ENCODE data around the gene SERGEF.

Gene SERGEF

DNA sequence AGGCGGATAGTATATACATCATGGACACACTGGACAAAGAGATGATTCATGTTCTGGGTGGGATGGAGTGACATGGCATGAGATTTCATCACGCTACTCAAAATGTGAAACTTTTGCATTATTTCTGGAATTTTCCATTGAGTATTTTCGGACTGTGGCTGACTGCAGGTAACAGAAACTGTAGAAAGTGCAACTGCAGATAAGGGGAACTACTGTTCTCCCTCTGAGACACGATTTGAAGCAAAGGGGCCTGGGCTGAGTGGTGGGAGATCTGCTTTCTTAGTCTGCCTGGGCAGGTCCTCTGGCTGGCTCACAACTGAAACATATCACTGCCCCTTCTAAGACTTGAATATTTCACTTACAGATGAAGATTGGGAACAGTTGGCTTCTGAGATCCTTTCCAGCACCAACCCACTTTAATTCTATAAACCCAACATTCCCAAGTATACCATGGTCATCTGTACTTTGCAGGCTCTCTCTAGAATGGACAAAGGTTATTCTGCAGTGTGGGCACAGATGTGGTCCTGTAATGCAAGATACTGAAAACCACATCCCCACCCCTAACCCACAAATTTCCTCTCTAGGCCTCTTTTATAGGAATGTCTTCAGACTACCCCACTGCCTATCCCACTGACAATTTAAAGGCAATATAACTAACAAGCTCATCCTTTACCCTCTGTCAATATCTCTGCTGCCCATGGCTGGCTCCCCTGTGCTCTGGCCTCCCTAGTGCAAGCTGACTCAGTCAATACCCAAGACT lies 157.1 kb downstream of the SERGEF start:
- DNase-seq, result no peak

DNA sequence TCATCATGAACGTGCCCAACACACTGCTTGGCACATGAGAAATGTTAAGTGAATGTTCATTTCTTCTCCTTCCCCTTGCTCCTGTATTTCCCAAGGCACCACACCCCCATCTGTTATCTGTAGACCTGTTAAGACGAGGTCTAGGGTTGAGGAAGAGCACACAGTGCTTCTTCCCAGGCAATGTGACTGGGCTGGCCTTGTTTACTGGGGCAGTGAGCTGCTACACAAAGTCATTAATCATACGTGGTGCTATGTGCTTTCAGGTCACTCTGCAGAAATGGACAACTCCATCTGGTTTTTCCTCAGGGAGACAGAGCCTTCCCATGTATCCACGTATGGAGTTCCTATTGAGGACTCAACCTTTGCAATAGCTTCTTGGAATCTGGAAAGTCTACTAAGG lies 159.6 kb downstream of the SERGEF start:
- no peak for DNase-seq

DNA sequence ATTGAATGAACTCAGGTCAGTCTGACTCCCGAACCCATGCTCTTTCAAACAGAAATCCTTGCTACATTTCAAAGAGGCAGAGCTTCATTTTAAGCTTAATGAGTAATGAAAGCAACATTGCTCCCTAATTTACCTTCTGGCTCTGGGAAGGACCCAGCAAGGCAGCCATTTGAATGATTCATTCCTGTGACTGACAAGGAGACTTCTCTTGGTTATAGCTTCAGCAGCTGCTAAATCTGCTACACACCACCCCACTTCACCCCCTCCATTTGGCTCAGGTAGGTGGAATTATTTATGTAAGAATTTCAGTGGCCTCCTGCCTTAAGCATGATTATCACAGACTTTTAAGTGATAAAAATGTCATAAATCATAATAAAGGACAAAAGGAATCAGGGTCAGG lies 160.6 kb downstream of the SERGEF start:
- DNase-seq, result no peak

DNA sequence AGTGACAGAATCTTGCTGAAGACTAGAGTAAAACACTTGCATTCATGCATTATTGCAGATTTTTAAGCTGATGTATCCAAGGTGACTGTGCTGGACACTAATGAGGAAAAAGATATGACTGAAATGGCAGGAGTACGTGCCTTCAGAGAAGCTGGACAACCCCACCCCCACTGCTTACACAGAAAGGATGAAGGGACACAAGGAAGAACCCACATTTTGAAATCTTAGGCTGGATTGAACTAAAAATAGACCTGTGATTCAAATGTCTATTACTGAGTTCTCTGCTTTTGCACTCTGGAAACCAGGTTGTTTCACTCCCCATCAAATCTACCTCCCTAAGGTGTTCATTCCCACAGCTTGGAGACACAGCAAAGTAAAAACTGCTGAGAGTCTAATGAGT lies 161.2 kb downstream of the SERGEF start:
- no peak for DNase-seq

DNA sequence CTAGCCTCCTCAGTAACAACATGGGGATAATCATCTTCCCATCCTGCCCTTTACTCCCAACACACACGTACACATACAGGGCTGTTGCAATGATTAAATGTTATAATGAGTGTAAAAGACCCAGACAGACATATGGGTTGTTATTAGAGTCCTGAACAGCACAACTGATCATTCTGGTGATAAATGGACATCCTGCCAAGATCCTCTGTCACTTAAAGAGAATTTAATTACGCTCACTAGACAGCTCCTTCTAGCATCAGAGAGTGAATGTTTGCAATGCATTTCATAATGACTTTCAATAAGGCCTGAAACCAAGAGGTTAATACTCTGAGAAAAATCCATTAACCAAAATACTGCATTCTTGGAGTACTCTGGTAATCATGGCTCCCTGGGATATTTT lies 162.5 kb downstream of the SERGEF start:
- no peak for DNase-seq

DNA sequence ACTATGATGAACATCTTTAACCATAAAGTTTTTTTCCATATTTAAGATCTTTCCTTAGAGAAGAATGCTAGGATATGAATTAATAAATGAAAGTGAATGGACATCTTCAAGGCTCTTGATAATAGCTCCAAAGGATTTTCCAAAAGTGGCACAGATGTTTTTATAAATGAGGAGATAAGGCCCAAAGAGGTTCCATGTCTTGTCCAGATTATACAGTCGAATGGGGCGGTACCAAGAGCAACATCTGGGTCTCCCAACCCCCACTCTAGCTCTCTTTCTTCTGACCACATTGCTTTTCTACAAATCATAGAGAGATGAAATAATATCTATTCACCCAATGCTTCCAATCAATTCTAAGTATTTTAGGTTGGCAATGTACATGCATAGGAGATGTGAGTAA lies 164.1 kb downstream of the SERGEF start:
- no peak for DNase-seq

DNA sequence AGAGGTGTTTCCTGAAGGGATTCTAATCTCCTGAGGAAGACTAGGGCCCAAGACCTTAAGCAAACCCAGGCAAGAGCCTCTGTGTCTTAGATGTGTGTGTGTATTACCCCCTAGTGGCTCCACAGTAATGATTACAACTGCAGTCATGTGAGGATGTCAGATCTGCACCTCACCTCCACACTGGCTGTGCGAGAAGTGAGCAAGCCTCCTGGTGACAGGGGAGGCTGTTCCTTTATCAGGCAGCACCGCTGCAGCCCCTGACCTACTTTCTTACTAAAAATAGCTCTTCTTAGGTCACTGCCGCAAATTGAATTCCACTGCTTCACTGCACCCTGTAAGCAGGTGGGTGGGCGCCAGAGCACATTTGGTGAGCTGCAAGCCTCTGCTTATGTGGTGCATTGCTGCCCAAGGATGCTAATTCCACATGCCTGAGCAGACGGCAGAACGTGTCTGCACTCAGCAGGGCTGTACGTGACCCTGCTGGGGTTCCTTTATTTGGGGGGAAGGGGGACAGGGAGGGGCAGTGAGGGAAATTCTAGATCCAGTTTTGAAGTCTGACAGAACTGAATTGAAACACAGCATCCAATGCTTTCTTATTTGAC lies 165.9 kb downstream of the SERGEF start:
- peak; percentile 11 for DNase-seq

DNA sequence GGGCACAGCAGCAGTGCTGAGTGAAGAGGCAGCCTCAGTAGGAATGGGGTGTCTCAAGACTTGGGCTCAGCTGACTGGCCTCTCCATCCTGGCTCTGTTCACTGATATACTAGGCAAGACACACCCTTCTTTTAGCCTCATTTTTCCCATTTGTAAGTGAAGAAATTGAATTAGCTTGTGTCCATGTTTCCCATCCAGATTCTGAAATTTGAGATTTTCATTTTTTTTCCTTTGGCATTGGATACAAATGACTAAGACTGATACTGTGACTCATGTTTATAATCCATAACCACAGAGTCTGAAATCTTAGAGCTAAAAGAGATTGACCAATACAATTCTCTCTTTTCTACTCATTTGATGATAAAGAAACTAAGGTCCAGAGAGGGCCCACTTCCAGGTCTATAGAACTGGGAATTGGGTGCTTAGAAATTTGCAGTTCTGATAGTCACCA lies 167.4 kb downstream of the SERGEF start:
- DNase-seq, result peak; percentile 69

DNA sequence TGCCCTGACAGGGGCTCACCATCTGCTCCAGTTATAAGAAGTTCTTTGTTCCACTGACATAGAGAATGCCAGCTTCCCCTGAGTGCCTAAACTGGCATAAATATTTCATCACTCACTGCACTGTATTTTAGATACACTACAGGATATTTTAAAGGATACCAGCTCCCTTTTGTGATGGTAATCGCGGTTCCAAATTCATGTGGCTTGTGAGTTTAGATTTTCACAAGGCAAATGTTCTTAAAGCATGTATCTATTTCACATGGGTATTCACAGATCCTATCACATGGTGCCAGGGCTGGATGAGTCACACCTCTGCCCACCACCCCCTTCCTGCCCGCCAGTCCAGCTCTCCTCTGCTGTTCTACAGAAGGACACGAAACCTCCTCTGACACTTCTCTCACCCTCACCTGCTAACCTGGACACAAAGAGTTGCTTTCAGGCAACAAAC lies 172.7 kb downstream of the SERGEF start:
- DNase-seq, result no peak

DNA sequence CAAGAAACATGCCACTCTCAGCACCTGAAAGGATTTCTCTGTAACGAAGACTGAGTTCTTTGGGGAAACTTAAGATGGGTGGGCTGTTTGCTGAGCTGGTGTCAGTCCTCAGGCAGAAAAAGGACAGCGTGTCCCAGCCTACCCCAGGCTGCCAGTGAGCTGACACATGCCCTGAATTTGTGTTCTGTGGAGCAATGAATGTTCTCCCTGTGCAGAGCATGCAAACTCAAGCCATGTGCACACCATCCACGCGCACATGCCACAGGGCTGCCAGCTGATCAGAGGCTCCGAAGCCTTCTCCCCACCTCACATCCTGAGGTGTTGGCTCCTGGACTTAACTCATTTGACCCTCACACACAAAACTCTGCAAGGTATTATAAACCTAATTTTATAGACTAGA lies 173.4 kb downstream of the SERGEF start:
- DNase-seq, result no peak

DNA sequence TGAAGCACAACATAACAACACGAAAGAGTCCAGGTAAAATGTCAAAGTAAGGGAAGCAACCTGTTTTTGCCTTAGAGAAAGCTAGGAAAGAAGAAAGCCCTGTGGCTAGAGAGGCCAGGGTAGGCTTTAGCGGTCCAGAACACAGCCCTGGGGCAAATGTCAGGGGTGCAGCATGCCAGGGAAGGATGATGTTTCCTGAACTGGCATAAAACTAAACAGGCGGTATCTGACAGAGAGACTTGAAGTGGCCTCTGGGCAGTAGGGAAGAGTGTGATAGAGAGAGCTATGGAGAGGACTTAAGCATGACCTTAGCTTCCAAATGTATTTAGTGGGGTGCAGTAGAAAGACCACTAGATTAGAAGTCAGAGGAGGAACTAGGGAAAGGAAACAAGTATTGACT lies 174.7 kb downstream of the SERGEF start:
- DNase-seq, result no peak

DNA sequence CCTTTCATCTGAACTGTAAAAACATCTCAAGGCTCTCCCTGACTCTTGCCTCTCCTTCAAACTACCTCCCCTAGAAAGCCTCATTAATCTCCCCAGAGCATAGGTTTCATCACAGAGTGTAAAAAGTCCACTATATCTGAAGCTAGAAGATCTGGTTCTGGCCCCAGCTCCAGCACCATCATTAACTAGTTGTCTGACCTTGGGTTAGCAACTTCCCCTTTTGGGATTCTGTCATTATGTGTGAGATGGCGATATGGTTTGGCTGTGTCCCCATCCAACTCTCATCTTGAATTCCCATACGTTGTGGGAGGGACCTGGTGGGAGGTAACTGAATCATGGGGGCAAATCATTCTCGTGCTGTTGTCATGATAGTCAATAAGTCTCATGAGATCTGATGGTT lies 181.0 kb downstream of the SERGEF start:
- DNase-seq, result no peak

DNA sequence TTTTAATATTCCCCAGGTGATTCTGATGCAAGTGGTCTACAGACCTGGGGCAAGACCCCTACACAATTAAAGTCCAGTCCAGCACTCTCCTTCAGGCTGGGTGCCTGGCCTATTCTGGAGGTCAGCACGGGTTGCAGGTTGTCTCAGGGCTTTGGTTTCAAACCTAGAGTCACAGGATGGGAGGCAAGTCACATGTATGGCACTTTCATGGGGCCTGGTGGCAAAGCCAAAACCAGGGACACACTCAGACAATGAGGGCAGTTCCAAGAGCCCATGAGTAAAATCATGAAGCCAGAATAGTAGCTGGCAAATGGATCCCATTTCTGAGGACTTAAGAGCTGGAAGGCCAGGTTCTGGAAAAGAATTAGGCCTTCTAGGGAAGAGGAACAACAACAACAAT lies 181.6 kb downstream of the SERGEF start:
- DNase-seq, result no peak

DNA sequence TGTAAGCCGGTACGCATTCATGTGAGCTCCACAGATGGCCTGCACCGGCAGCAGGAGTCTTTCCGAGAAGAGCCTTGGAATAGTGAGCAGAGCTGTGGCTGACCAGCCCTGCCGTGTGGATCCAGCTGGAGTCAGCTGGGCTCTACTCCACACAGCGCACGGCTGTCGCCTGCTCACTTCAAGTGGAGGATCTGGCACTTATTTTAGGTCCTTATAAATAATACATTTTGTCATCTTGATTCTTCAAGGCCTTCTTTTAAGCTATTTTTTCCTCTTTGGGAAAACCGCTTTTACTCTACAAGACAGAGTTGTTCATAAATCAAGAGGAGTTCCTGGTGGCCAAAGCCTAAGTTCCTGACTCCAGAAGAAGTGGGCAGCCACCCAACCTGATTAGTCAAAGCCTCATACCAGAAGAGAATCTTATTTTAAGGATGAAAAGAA lies 184.5 kb downstream of the SERGEF start:
- peak; percentile 71 for DNase-seq

DNA sequence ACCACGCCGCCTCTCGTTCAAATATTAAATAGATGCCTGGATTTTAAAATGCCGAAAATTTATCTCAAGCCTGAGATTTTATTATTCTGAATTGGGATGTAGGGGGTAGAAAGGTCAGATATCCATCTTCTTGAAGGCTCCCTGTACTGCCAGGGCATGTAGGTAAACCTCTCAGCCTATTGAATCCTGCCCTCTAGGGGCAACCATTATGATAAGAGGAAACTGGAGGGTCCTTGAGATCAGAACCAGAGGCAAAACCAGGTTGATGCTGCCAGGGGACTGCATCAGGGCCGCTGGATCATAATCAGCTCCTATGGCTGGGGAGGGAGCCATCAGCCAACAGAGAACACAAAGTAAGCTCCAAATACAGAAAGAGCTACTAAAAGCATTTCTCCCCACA lies 185.8 kb downstream of the SERGEF start:
- no peak for DNase-seq

DNA sequence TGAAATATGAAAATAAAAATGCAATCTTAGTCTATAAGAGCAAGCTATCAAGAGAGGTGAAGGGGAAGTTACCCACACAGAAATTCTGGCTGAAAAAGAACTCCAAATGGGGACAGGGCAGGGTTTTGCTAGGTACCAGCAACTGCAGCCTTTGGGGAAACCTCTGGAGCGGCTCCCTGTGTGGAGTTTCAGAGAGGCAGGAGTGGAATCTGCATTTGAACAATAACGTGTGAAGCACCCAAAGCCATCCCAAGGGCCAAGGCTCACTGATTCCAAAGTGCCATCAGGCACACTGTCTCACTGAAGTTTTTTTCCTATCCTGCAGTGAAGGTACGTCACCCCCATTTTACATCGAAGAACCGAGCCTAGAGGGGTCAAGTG lies 190.5 kb downstream of the SERGEF start:
- DNase-seq, result no peak

DNA sequence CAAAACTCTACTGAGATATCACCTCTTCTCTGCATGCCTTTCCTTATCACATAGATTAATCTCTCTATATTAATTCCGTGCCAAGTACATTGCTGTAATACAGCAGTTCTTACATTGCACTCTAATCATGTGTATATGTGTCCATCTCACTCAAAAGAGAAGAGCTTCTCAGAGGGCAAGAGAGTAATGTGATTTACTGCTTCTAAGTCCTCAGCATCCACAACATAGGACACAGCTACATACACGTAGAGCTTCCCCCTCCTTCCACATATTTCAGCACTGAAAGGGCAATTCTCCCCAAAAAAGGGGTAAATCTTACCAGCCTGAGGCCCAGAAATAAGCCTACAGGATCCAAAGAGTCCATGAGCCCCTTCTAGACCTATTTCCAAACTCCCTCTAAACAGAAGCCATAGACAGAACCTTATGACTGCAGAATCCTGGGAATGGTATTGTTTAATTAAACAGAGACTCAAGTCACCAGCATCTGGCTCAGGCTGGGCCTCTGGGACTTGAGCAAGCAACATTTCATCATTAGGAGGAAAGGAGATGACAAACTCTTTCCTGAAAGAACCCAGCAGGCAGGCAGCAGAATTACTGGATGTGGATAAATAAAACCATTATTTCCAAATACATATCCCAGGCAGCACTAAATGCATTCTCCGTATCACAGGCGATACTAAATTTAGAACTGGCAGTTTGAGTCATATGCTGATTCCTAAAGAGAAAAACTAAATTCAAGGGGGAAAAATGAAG lies 191.0 kb downstream of the SERGEF start:
- DNase-seq, result peak; percentile 47

DNA sequence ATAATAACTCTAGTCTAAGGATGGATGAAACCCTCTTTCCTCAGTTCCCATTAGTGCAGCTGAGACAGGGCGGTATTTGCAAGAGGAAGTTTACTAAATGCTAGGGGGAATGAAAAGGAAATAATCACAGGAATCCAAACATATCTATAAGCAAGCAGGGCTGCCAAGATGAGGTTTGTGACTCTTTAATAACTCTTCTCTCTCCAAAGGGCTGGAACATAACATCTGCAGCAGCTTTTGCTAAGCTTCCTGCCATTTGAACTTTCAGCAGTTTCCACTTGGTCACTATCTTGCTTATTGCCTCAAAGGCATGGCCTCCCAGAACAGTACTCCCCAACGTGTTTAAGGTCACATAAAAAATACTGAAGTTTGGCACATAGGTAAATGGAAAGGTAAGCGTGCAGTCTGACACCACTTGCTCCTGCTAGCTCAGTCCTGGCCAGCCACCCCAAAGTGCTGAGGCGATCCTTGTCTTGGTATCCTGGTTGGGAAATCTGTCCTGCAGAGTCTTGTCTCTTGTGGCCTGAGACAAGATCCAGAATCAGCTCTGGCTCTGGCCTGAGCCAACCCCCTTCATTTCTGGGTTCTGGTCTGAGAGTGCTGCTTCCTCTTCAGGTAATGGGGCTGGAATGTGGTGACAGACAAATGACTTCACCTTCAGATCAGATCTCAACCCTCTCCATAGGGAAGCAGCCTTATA lies 196.5 kb downstream of the SERGEF start:
- DNase-seq, result no peak

DNA sequence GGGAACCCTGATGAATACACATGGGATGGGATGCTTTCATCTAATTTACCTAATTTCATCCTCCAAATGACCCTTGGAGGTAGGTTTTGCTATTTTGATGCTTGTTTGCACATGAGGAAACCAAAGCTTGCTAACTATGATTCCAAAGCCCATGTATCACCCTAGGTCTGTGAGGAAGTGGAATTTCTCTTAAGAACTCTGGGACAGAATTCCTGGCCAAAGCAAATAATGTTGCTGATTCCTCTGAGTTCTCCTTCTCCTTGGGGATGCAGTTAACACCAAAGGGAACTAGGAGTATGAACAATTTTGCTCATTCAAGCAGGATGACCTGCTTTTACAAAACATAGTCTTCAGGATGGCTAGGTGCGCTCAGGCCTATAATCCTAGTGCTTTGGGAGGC lies 198.3 kb downstream of the SERGEF start:
- no peak for DNase-seq

DNA sequence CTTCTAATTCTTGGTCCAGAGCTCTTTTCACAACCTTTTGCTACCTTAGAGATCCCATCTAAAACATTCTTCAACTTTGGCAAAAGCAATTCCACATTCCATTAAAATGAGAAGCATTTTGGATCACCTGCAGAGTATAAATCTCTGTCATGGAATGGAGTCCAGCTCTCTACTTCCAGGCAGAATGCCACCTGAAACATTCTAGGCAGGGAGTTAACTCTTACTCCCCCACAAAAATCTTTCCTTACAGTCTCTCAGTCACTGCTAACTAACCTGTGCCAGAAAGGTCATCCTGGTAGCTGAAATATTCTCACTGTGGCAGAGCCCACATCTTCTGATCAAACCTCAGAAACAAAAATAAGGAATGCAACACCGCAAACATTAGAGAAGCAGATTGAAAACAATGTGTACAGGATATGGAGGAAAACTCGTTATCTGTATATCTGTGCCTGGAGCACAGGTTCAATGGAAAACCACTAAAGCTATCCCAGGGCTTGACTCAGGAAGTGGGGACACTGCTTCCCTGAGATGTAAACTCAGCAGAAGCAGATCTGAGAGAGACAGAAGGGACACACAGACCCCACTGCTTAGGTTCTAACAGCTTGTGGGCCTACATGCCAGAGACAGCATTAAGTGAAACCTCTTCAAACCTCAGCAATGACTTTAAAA lies 199.3 kb downstream of the SERGEF start:
- peak; percentile 6 for DNase-seq

DNA sequence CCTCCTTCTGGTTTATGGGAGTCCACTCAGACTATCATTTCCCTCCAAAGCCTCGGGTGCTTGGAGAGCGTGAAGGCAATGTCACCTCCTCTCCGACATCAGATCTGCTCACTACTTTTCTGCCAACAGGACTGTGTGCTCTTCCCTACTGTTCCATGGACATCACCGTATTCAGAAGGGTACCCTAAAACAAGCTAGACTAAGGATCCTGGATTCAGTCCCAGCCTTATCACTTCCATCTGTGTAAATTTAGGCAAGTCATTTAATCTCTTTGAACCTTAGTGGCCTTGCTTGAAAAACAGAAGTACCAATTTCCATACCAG lies 200.0 kb downstream of the SERGEF start:
- no peak for DNase-seq

DNA sequence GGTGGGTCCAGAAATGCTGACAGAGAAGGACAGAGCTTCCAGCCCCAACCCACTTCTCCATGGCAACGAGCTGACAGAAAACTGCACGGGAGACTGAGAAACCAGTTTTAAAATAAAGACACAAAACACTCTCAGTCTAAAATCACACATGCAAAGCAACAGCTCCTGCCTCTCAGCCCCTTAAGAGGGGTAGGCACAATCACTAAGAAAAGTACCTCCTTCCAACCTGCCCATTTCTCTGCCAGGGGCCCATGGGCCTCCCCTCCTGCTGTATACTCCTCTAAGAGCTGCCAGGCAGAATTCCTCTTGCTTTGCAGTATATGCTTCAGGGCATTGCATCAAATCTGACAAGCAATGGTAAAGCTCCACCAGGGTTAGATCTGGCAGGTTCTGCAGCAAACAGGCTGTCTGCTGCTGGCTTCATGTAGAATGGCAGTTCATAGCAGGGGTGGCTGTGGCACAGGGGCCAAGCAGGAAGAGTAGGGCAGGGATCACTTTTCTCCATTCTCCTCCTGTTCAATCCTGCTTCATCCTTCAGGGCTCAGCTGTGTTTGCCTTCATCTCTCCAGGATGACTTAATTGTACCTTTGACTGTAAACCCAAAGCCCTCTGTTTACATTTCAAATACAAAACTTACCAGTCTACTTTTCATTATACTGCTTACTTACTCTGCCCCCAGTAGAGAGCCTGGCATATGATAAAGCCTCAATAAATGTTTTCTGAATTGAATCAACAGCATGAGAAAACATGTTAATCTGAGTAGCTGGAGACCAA lies 200.6 kb downstream of the SERGEF start:
- no peak for DNase-seq
